HG03575 (cell line): ENCODE data around the gene IWS1.

Source experiments
- ATAC-seq: cut with Tn5 transposase; IDR thresholded peaks from one replicate; pipeline ENCODE4 v1.9.1; 2021; ENCODE audit not compliant: unreplicated experiment, insufficient number of reproducible peaks, low FRiP score; ENCODE audit errors: extremely low read depth

The IWS1 gene

GRCh38 chr2:127508631-127509034 lies 17.7 kb downstream of the IWS1 start:
- ATAC-seq, result no peak

DNA sequence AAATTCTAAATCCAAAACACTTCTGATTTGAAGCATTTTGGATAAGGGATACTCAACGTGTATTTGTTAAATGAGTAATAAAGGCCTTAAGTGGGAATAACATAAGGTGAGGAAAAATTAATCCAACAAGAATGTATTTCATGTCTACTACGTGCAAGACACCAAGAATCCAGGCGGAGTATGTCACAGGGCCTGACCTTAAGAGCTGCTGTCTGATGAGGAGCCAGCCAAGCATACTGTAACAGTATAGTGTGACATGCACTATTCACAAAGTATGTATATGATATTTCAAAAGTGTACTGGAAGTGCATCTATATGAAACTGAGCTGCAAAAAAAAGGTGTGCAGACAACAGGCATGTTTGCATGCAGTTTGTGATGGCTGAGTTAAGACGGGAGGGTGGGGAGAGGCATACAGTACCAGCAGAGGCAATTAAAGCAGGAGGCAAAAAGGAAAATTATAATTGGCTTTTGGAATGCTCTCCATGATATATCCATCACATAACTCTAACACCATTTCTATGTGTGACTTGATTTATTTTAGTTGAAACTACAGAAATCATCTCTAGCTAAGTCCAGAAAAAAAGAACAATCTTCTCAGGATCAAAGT lies 18.2 kb downstream of the IWS1 start:
- no peak for ATAC-seq

GRCh38 chr2:127506510-127506909 lies 19.8 kb downstream of the IWS1 start:
- ATAC-seq, result no peak

GRCh38 chr2:127504552-127505430 lies 21.5 kb downstream of the IWS1 start:
- no peak for ATAC-seq

DNA sequence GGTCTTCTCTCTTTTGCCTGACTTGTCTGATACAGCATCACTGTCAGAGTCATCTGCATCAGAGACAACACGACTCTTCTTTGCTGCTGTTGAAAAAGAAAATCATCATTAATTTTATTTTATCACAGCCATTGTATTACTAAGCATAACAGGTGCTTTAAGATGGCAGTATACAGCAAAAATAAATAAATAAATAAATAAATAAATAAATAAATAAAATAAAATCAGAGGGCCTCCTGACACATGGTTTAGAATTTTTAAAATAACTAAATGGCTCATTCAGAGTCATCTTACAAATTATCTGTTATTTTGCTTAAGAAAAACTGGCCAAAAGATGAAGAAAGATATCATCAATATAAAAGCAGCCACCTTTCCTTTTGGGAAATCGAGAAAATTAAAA lies 22.8 kb downstream of the IWS1 start:
- no peak for ATAC-seq

DNA sequence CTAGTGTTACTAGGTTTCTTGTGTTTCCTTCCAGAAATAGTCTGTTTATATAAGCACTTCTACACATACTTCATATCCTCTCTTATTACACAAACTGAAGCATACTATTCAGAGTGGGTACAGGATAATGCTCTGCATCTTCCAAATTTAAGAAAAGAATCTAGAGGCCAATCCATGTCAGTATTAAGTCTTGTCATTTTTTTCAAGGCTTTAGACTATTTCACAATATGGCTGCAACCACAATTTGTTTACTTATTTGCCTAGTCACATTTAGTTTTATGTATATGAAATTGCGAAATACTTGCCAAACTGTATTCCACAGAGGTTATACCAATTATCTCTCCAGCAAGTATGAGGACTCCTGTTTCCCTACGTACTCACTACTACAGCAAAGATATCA lies 27.9 kb downstream of the IWS1 start:
- no peak for ATAC-seq

- ATAC-seq, result no peak
Measured at GRCh38 chr2:127490283-127490682, 36.0 kb downstream of the IWS1 start.

GRCh38 chr2:127486247-127487058 lies 39.8 kb downstream of the IWS1 start:
- ATAC-seq, result no peak

DNA sequence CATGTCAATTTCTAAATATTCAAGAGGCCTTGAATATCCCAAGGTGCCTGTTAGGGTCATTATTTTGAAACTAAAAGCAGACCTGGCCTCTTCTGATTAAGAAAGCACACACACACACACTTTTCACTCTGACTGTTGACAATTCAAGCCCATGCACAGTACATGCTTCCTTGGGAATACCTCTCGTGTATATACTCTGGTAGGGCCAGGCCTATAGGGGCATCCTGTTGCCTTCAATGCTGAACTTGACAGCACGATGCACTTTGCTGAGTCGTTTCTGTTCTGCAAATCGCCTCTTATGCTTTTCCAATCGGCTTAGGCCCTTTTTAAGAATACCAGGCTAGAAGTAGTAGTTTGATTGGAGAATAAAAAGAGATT lies 40.6 kb downstream of the IWS1 start:
- no peak for ATAC-seq

- ATAC-seq, result no peak
Measured at GRCh38 chr2:127485051-127485693, 41.1 kb downstream of the IWS1 start.

DNA sequence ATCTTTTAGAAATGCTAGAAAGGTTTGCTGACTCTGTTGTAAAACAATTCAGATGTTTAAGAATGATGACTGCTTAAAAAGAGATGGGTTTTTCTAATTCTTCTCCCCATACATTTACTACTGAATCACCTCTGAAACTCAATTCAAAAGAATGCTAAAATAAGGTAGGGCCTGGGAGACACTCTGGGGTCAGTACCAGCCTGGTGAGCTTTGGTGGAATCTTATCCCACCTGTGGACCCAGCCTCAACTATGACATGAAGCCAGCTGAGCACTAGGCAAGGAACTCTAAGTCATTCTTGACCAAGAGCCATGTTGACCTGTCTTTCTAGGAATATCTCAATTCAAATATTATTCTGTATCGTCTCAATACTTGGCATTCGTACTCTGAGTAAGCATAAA lies 44.3 kb downstream of the IWS1 start:
- ATAC-seq, result no peak

- no peak for ATAC-seq
Measured at GRCh38 chr2:127479866-127480743, 46.2 kb downstream of the IWS1 start.

GRCh38 chr2:127479219-127479825 lies 47.0 kb downstream of the IWS1 start:
- no peak for ATAC-seq

GRCh38 chr2:127475788-127476187 lies 50.5 kb downstream of the IWS1 start:
- ATAC-seq, result no peak

DNA sequence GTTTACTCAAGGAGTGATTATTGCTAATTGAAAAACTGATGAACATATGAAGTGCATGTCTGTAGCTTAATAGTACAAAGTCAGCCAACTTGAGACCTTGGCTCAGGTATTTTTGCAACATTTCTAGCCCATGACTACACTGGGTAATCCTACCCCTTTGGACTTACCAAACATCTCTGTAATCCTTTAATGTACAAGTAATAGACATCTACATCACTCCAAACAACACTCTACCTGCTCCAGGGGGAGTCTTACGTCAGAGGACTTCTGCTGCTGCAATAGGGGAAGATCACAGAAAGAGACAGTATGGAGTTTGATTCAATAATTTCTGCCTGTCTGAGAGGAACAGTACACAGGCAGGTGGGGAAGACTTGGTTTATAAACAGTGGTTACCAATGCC lies 54.0 kb downstream of the IWS1 start:
- ATAC-seq, result no peak

GRCh38 chr2:127471286-127471988 lies 54.9 kb downstream of the IWS1 start:
- no peak for ATAC-seq

- ATAC-seq, result no peak
Measured at GRCh38 chr2:127469974-127470373, 56.3 kb downstream of the IWS1 start.

GRCh38 chr2:127469051-127469450 lies 57.2 kb downstream of the IWS1 start:
- no peak for ATAC-seq
